Vagina (tissue), 2 donors: ENCODE results near the gene CWF19L1.

Source experiments
- POLR2A ChIP-seq, 2 donors: fragments of 450-650 bp; IDR thresholded peaks; one replicate each; pipeline ENCODE4 v1.6.1; 2017; ENCODE audit warnings: antibody characterized with exemption in 2 of 2, mild to moderate bottlenecking in 2 of 2, moderate library complexity in 2 of 2
- TF ChIP-seq, protein P1 (sequence below), 3 experiments: fragments of 450-650 bp in 2 of 3; fragments of 200-600 bp in 1 of 3; sonication (generic) in 1 of 3; IDR thresholded peaks; one replicate each; pipeline ENCODE4 v1.5.1; 2017 to 2019; ENCODE audit warnings: antibody characterized with exemption in 3 of 3, mild to moderate bottlenecking in 2 of 3, moderate library complexity in 2 of 3

DNA sequence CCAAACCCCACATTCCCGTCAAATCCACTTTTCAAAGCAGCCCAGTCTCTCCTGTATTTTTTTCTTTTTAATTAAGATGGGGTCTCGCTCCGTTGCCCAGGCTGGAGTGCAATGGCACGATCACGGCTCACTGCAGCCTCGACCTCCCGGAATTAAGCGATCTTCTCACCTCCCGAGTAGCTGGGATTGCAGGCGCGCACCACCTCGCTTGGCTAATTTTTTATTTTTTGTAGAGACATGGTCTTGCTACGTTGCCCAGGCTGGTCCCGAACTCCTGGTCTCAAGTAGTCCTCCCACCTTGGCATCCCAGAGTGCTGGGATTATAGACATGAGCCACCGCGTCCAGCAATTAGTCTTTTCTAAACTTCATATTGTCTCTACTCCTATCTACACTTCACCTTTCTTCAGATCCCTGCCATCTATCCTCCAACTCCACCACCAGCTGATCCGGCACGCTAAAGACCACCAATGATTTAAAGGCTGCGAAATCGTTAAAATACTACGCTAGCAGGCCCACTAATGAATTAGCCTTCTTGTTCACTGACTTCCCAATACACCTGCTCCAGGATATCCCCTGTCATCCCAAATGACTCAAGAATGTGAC, 37.5 kb downstream of the CWF19L1 start:
- TF ChIP-seq, protein P1, sequence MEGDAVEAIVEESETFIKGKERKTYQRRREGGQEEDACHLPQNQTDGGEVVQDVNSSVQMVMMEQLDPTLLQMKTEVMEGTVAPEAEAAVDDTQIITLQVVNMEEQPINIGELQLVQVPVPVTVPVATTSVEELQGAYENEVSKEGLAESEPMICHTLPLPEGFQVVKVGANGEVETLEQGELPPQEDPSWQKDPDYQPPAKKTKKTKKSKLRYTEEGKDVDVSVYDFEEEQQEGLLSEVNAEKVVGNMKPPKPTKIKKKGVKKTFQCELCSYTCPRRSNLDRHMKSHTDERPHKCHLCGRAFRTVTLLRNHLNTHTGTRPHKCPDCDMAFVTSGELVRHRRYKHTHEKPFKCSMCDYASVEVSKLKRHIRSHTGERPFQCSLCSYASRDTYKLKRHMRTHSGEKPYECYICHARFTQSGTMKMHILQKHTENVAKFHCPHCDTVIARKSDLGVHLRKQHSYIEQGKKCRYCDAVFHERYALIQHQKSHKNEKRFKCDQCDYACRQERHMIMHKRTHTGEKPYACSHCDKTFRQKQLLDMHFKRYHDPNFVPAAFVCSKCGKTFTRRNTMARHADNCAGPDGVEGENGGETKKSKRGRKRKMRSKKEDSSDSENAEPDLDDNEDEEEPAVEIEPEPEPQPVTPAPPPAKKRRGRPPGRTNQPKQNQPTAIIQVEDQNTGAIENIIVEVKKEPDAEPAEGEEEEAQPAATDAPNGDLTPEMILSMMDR (IDR thresholded peaks at IDR 0.05) = no peak
- no peak for TF ChIP-seq POLR2A (IDR thresholded peaks at IDR 0.05)
